Measurements from ENCODE around the gene PDCD11.

Gene PDCD11

DNA sequence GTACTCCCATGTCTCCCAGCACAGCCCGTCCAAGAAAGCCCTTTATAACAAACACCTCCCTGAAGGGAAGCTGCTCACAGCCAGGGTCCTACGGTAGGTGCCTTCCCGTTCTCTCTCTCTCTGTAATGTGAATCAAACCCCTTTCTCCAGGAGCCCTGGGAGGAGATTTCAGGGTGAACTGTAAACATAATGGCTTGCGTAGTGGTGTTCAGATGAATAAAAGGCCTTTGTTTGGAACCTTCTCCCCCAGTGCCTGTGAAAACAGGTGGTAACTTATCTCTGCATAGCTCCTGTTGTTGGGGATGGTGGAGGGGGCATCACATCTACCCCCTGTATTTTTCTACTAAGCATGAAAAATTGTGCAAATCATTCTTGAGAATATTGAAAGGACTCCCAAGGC, 43.4 kb downstream of the PDCD11 start:
- H3K4me3 ChIP-seq (ENCODE audit: low read depth in 1 of 5, low read length in 5 of 5): no peak overlapping the region
- H3K36me3 ChIP-seq (ENCODE audit: control insufficient read depth in 5 of 5, insufficient read depth in 5 of 5, low read length in 5 of 5): peaks cover 3 to 82% (median 74%) of the 10 kb centered on the region in 5 donors
- H3K9me3 ChIP-seq (ENCODE audit: control insufficient read depth in 5 of 5, low read length in 5 of 5): no peaks in the 10 kb centered on the region
- no peaks in the 10 kb centered on the region for H3K27me3 ChIP-seq (ENCODE audit: control insufficient read depth in 5 of 5, insufficient read depth in 4 of 5, low read length in 5 of 5)
- H3K4me1 ChIP-seq (ENCODE audit: control insufficient read depth in 5 of 5, insufficient read depth in 5 of 5, low read length in 5 of 5): peaks cover 3 to 34% (median 17%) of the 10 kb centered on the region in 5 donors
- no peak overlapping the region for H3K9ac ChIP-seq (ENCODE audit: low read length in 5 of 5)
- no peak overlapping the region for H3K27ac ChIP-seq (ENCODE audit: low read depth, low read length)

GRCh38 chr10:103440416-103440815, 44.0 kb downstream of the PDCD11 start:
- no peaks in the 10 kb centered on the region for H3K9me3 ChIP-seq (ENCODE audit: control insufficient read depth in 5 of 5, low read length in 5 of 5)
- H3K4me3 ChIP-seq (ENCODE audit: low read depth in 1 of 5, low read length in 5 of 5): no peak overlapping the region
- H3K27ac ChIP-seq (ENCODE audit: low read depth, low read length): no peak overlapping the region
- H3K27me3 ChIP-seq (ENCODE audit: control insufficient read depth in 5 of 5, insufficient read depth in 4 of 5, low read length in 5 of 5): no peaks in the 10 kb centered on the region
- H3K9ac ChIP-seq (ENCODE audit: low read length in 5 of 5): no peak overlapping the region
- H3K36me3 ChIP-seq (ENCODE audit: control insufficient read depth in 5 of 5, insufficient read depth in 5 of 5, low read length in 5 of 5): peaks cover 3 to 85% (median 78%) of the 10 kb centered on the region in 5 donors
- H3K4me1 ChIP-seq (ENCODE audit: control insufficient read depth in 5 of 5, insufficient read depth in 5 of 5, low read length in 5 of 5): peaks cover 3 to 41% (median 23%) of the 10 kb centered on the region in 5 donors

GRCh38 chr10:103441206-103441605, 44.8 kb downstream of the PDCD11 start:
- H3K9ac ChIP-seq (ENCODE audit: low read length in 5 of 5): no peak overlapping the region
- no peaks in the 10 kb centered on the region for H3K27me3 ChIP-seq (ENCODE audit: control insufficient read depth in 5 of 5, insufficient read depth in 4 of 5, low read length in 5 of 5)
- no peaks in the 10 kb centered on the region for H3K9me3 ChIP-seq (ENCODE audit: control insufficient read depth in 5 of 5, low read length in 5 of 5)
- H3K4me1 ChIP-seq (ENCODE audit: control insufficient read depth in 5 of 5, insufficient read depth in 5 of 5, low read length in 5 of 5): peaks cover 9 to 48% (median 31%) of the 10 kb centered on the region in 5 donors
- H3K36me3 ChIP-seq (ENCODE audit: control insufficient read depth in 5 of 5, insufficient read depth in 5 of 5, low read length in 5 of 5): peaks cover 3 to 88% (median 79%) of the 10 kb centered on the region in 5 donors
- H3K4me3 ChIP-seq (ENCODE audit: low read depth in 1 of 5, low read length in 5 of 5): no peak overlapping the region
- H3K27ac ChIP-seq (ENCODE audit: low read depth, low read length): no peak overlapping the region

DNA sequence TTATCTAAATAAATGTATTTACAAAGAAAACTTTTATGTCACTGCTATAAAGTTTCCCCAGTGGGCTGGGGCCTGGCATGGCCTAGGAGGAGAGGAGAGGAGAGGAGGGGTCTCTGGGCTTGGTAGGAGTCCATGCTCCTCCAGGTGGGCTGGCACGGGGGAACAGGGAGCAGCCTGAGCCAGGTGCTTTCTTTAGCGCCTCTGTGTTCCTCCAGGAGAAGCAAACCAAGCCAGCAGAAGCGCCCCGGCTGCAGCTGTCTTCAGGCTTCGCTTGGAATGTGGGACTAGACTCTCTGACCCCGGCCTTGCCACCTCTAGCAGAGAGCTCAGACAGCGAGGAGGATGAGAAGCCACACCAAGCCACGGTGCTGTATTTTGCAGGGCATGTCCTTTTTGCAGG, 45.2 kb downstream of the PDCD11 start:
- Histone ChIP-seq H3K27me3 (ENCODE audit: control insufficient read depth in 5 of 5, insufficient read depth in 4 of 5, low read length in 5 of 5) (no peaks in the 10 kb centered on the region), H3K9ac (ENCODE audit: low read length in 5 of 5) (no peak overlapping the region), H3K4me3 (ENCODE audit: low read depth in 1 of 5, low read length in 5 of 5) (no peak overlapping the region), H3K9me3 (ENCODE audit: control insufficient read depth in 5 of 5, low read length in 5 of 5) (no peaks in the 10 kb centered on the region), H3K27ac (ENCODE audit: low read depth, low read length) (no peak overlapping the region), H3K4me1 (ENCODE audit: control insufficient read depth in 5 of 5, insufficient read depth in 5 of 5, low read length in 5 of 5) (peaks cover 13 to 53% (median 35%) of the 10 kb centered on the region in 5 donors), H3K36me3 (ENCODE audit: control insufficient read depth in 5 of 5, insufficient read depth in 5 of 5, low read length in 5 of 5) (peaks cover 3 to 87% (median 80%) of the 10 kb centered on the region in 5 donors)

GRCh38 chr10:103442031-103442461, 45.6 kb downstream of the PDCD11 start:
- Histone ChIP-seq H3K4me3 (ENCODE audit: low read depth in 1 of 5, low read length in 5 of 5) (no peak overlapping the region), H3K27me3 (ENCODE audit: control insufficient read depth in 5 of 5, insufficient read depth in 4 of 5, low read length in 5 of 5) (no peaks in the 10 kb centered on the region), H3K36me3 (ENCODE audit: control insufficient read depth in 5 of 5, insufficient read depth in 5 of 5, low read length in 5 of 5) (peaks cover 3 to 87% (median 80%) of the 10 kb centered on the region in 5 donors), H3K9me3 (ENCODE audit: control insufficient read depth in 5 of 5, low read length in 5 of 5) (no peaks in the 10 kb centered on the region), H3K4me1 (ENCODE audit: control insufficient read depth in 5 of 5, insufficient read depth in 5 of 5, low read length in 5 of 5) (peaks cover 15 to 57% (median 39%) of the 10 kb centered on the region in 5 donors), H3K9ac (ENCODE audit: low read length in 5 of 5) (peak overlapping the region in 1 of 5 donors; percentile 7), H3K27ac (ENCODE audit: low read depth, low read length) (peak overlapping the region; percentile 30)

DNA sequence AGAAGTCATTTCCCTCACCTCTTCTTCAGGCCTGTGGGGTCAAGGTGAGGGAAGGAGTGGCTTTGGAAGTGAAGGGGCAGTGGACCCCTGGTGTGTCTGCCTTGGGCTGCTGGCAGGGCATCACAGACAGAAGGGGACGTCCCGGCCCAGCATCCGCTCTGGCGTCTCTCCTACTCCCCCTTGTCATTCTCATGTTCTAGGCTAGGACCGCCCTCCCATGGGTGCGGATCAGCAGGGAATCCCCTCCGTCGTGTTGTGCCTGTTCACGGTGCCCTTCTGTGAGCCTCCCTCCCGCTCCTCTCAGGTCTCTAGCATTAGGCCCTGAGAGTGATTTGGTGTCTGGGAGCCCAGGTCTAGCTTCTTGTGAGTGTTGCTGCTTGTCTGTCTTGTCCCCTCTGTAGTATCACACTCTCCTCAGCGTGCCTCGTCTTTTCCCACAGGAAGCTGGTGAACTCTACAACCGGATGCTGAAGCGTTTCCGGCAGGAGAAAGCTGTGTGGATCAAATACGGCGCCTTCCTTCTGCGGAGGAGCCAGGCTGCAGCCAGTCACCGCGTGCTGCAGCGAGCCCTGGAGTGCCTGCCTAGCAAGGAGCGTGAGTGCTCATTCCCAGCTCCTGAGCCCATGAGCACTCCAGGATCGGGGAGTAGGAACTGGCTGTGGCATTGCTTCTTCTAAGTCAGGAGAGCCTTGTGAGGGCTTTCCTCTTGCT, 47.2 kb downstream of the PDCD11 start:
- Histone ChIP-seq H3K27me3 (ENCODE audit: control insufficient read depth in 5 of 5, insufficient read depth in 4 of 5, low read length in 5 of 5) (no peaks in the 10 kb centered on the region), H3K36me3 (ENCODE audit: control insufficient read depth in 5 of 5, insufficient read depth in 5 of 5, low read length in 5 of 5) (peaks cover 3 to 83% (median 79%) of the 10 kb centered on the region in 5 donors), H3K27ac (ENCODE audit: low read depth, low read length) (peak overlapping the region; percentile 41), H3K9me3 (ENCODE audit: control insufficient read depth in 5 of 5, low read length in 5 of 5) (no peaks in the 10 kb centered on the region), H3K4me1 (ENCODE audit: control insufficient read depth in 5 of 5, insufficient read depth in 5 of 5, low read length in 5 of 5) (peaks cover 24 to 70% (median 53%) of the 10 kb centered on the region in 5 donors), H3K4me3 (ENCODE audit: low read depth in 1 of 5, low read length in 5 of 5) (no peak overlapping the region), H3K9ac (ENCODE audit: low read length in 5 of 5) (no peak overlapping the region)

GRCh38 chr10:103444478-103444877, 48.1 kb downstream of the PDCD11 start:
- Histone ChIP-seq H3K9me3 (ENCODE audit: control insufficient read depth in 5 of 5, low read length in 5 of 5) (no peaks in the 10 kb centered on the region), H3K27me3 (ENCODE audit: control insufficient read depth in 5 of 5, insufficient read depth in 4 of 5, low read length in 5 of 5) (peaks cover 0 to 1% (median 0%) of the 10 kb centered on the region in 5 donors), H3K9ac (ENCODE audit: low read length in 5 of 5) (no peak overlapping the region), H3K4me3 (ENCODE audit: low read depth in 1 of 5, low read length in 5 of 5) (no peak overlapping the region), H3K36me3 (ENCODE audit: control insufficient read depth in 5 of 5, insufficient read depth in 5 of 5, low read length in 5 of 5) (peaks cover 0 to 84% (median 80%) of the 10 kb centered on the region in 5 donors), H3K4me1 (ENCODE audit: control insufficient read depth in 5 of 5, insufficient read depth in 5 of 5, low read length in 5 of 5) (peaks cover 27 to 78% (median 62%) of the 10 kb centered on the region in 5 donors), H3K27ac (ENCODE audit: low read depth, low read length) (peak overlapping the region; percentile 92)

- Histone ChIP-seq H3K27ac (ENCODE audit: low read depth, low read length) (peak overlapping the region; percentile 92), H3K9ac (ENCODE audit: low read length in 5 of 5) (peak overlapping the region in 3 of 5 donors; percentile 35 to 43 (median 39)), H3K4me3 (ENCODE audit: low read depth in 1 of 5, low read length in 5 of 5) (peak overlapping the region in 1 of 5 donors; percentile 2)
Measured at GRCh38 chr10:103445366-103445765, 48.9 kb downstream of the PDCD11 start.

GRCh38 chr10:103445767-103446567, 49.5 kb downstream of the PDCD11 start:
- Histone ChIP-seq H3K4me1 (ENCODE audit: control insufficient read depth in 5 of 5, insufficient read depth in 5 of 5, low read length in 5 of 5) (peaks cover 33 to 93% (median 77%) of the 10 kb centered on the region in 5 donors), H3K27ac (ENCODE audit: low read depth, low read length) (peak overlapping the region; percentile 92), H3K27me3 (ENCODE audit: control insufficient read depth in 5 of 5, insufficient read depth in 4 of 5, low read length in 5 of 5) (peaks cover 0 to 10% (median 0%) of the 10 kb centered on the region in 5 donors), H3K36me3 (ENCODE audit: control insufficient read depth in 5 of 5, insufficient read depth in 5 of 5, low read length in 5 of 5) (peaks cover 0 to 82% (median 75%) of the 10 kb centered on the region in 5 donors), H3K9ac (ENCODE audit: low read length in 5 of 5) (peak overlapping the region in 3 of 5 donors; percentile 17 to 43 (median 39)), H3K4me3 (ENCODE audit: low read depth in 1 of 5, low read length in 5 of 5) (peak overlapping the region in 2 of 5 donors; percentile 2 to 5), H3K9me3 (ENCODE audit: control insufficient read depth in 5 of 5, low read length in 5 of 5) (no peaks in the 10 kb centered on the region)

More at GRCh38 chr10:103445366-103445765, 48.9 kb downstream of the PDCD11 start:
- Histone ChIP-seq H3K36me3 (ENCODE audit: control insufficient read depth in 5 of 5, insufficient read depth in 5 of 5, low read length in 5 of 5) (peaks cover 0 to 83% (median 81%) of the 10 kb centered on the region in 5 donors), H3K27me3 (ENCODE audit: control insufficient read depth in 5 of 5, insufficient read depth in 4 of 5, low read length in 5 of 5) (peaks cover 0 to 9% (median 0%) of the 10 kb centered on the region in 5 donors), H3K9me3 (ENCODE audit: control insufficient read depth in 5 of 5, low read length in 5 of 5) (no peaks in the 10 kb centered on the region), H3K4me1 (ENCODE audit: control insufficient read depth in 5 of 5, insufficient read depth in 5 of 5, low read length in 5 of 5) (peaks cover 33 to 87% (median 71%) of the 10 kb centered on the region in 5 donors)

Measured in subcutaneous abdominal adipose tissue (tissue), 5 donors.